ENCODE data around the gene VAV3.

VAV3 gene

GRCh38 chr1:107972391-107973180 is 7.6 kb upstream of the VAV3 start:
- DNase-seq: no peak

GRCh38 chr1:107966550-107966949 is 1.6 kb upstream of the VAV3 start:
- no peak for DNase-seq

- DNase-seq: no peak
Measured at GRCh38 chr1:107964336-107965109, 457 bp downstream of the VAV3 start.

GRCh38 chr1:107963601-107964335 is 1.2 kb downstream of the VAV3 start:
- peak; percentile 12 for DNase-seq

GRCh38 chr1:107963008-107963407 is 2.0 kb downstream of the VAV3 start:
- no peak for DNase-seq

GRCh38 chr1:107954719-107955415 is 10.1 kb downstream of the VAV3 start:
- no peak for DNase-seq

GRCh38 chr1:107954126-107954525 is 10.9 kb downstream of the VAV3 start:
- DNase-seq: no peak

- DNase-seq: no peak
Measured at GRCh38 chr1:107953556-107953955, 11.4 kb downstream of the VAV3 start.

- no peak for DNase-seq
Measured at GRCh38 chr1:107952989-107953388, 12.0 kb downstream of the VAV3 start.

GRCh38 chr1:107950464-107950863 is 14.5 kb downstream of the VAV3 start:
- DNase-seq: no peak

GRCh38 chr1:107949467-107950253 is 15.3 kb downstream of the VAV3 start:
- DNase-seq: no peak

- DNase-seq: no peak
Measured at GRCh38 chr1:107946794-107947193, 18.2 kb downstream of the VAV3 start.

- DNase-seq: no peak
Measured at GRCh38 chr1:107943694-107944093, 21.3 kb downstream of the VAV3 start.

- DNase-seq: no peak
Measured at GRCh38 chr1:107942814-107943213, 22.2 kb downstream of the VAV3 start.

GRCh38 chr1:107941531-107941930 is 23.4 kb downstream of the VAV3 start:
- DNase-seq: no peak

- no peak for DNase-seq
Measured at GRCh38 chr1:107941123-107941522, 23.9 kb downstream of the VAV3 start.

GRCh38 chr1:107940701-107941100 is 24.3 kb downstream of the VAV3 start:
- no peak for DNase-seq

GRCh38 chr1:107940017-107940577 is 24.9 kb downstream of the VAV3 start:
- DNase-seq: no peak

- no peak for DNase-seq
Measured at GRCh38 chr1:107939256-107939655, 25.7 kb downstream of the VAV3 start.

GRCh38 chr1:107936498-107937481 is 28.2 kb downstream of the VAV3 start:
- peak; percentile 98 for DNase-seq

All from fibroblast of skin of right quadriceps (primary cell).